ENCODE data around the gene PHF21B. TPM values are rescaled to one million over a fixed set of nuclear protein-coding genes. Genes with fewer than 3 reads are reported as not detected.

PHF21B gene
- total RNA-seq, 1 donor from 2014 or later = 19.0 TPM

- no peak for TF ChIP-seq CTCF (conservative IDR thresholded peaks at IDR 0.05)
- Mint-ChIP-seq H3K4me3 (no peak overlapping the region), H3K27ac (no peak overlapping the region)
Measured at GRCh38 chr22:44848296-44848741, 161.5 kb downstream of the PHF21B start.

GRCh38 chr22:44847892-44848291 is 161.9 kb downstream of the PHF21B start:
- no peak for DNase-seq (ENCODE audit: extremely low spot score, unreplicated experiment)
- Mint-ChIP-seq H3K27me3 (no peaks in the 10 kb centered on the region), H3K27ac (no peak overlapping the region), H3K4me1 (ENCODE audit: unreplicated experiment) (no peaks in the 10 kb centered on the region), H3K36me3 (peaks cover 4% of the 10 kb centered on the region), H3K9me3 (no peaks in the 10 kb centered on the region), H3K4me3 (no peak overlapping the region)
- no peak for TF ChIP-seq CTCF (conservative IDR thresholded peaks at IDR 0.05)

More at GRCh38 chr22:44848296-44848741, 161.5 kb downstream of the PHF21B start:
- no peaks in the 10 kb centered on the region for H3K4me1 Mint-ChIP-seq (ENCODE audit: unreplicated experiment)
- H3K9me3 Mint-ChIP-seq = no peaks in the 10 kb centered on the region
- no peaks in the 10 kb centered on the region for H3K27me3 Mint-ChIP-seq
- no peak for DNase-seq (ENCODE audit: extremely low spot score, unreplicated experiment)
- H3K36me3 Mint-ChIP-seq = peaks cover 8% of the 10 kb centered on the region

GRCh38 chr22:44847380-44847779 is 162.4 kb downstream of the PHF21B start:
- Mint-ChIP-seq H3K36me3 (peaks cover 2% of the 10 kb centered on the region), H3K4me3 (no peak overlapping the region), H3K27me3 (no peaks in the 10 kb centered on the region), H3K27ac (no peak overlapping the region), H3K4me1 (ENCODE audit: unreplicated experiment) (no peaks in the 10 kb centered on the region), H3K9me3 (no peaks in the 10 kb centered on the region)
- no peak for DNase-seq (ENCODE audit: extremely low spot score, unreplicated experiment)
- no peak for TF ChIP-seq CTCF (conservative IDR thresholded peaks at IDR 0.05)

- H3K27me3 Mint-ChIP-seq = no peaks in the 10 kb centered on the region
Measured at GRCh38 chr22:44846726-44847275, 163.0 kb downstream of the PHF21B start.

GRCh38 chr22:44845796-44846720 is 163.7 kb downstream of the PHF21B start:
- H3K9me3 Mint-ChIP-seq = no peaks in the 10 kb centered on the region
- H3K4me3 Mint-ChIP-seq = no peak overlapping the region
- H3K27me3 Mint-ChIP-seq = no peaks in the 10 kb centered on the region
- no peak overlapping the region for H3K27ac Mint-ChIP-seq
- no peaks in the 10 kb centered on the region for H3K4me1 Mint-ChIP-seq (ENCODE audit: unreplicated experiment)
- no peak for DNase-seq (ENCODE audit: extremely low spot score, unreplicated experiment)
- no peak for TF ChIP-seq CTCF (conservative IDR thresholded peaks at IDR 0.05)
- H3K36me3 Mint-ChIP-seq = no peaks in the 10 kb centered on the region

More at GRCh38 chr22:44846726-44847275, 163.0 kb downstream of the PHF21B start:
- Mint-ChIP-seq H3K27ac (no peak overlapping the region), H3K36me3 (no peaks in the 10 kb centered on the region), H3K4me1 (ENCODE audit: unreplicated experiment) (no peaks in the 10 kb centered on the region), H3K4me3 (no peak overlapping the region), H3K9me3 (no peaks in the 10 kb centered on the region)
- no peak for DNase-seq (ENCODE audit: extremely low spot score, unreplicated experiment)
- no peak for TF ChIP-seq CTCF (conservative IDR thresholded peaks at IDR 0.05)
